Thyroid gland (tissue), 4 donors: Measurements from ENCODE around the gene PRM1. TPM values are rescaled to one million over a fixed set of nuclear protein-coding genes. Genes with fewer than 3 reads are reported as not detected.

ENCODE experiments used
- DNase-seq, 2 donors: peaks; one replicate each; pipeline ENCODE4 v3.0.0-alpha.2; 2019
- H3K27ac ChIP-seq, 3 donors: fragments of 200-600 bp; sonication (generic); 1 replicate in 2 of 3; 2 replicates in 1 of 3; pipeline ENCODE4 v1.5.1; 2016 to 2019; ENCODE audit warnings: mild to moderate bottlenecking in 1 of 3, moderate library complexity in 1 of 3
- H3K27me3 ChIP-seq: fragments of 200-600 bp; sonication (generic); one replicate; pipeline ENCODE4 v1.5.1; 2019
- H3K36me3 ChIP-seq, 2 donors: fragments of 200-600 bp; sonication (generic); one replicate each; pipeline ENCODE4 v1.5.1; 2016 to 2019
- H3K4me1 ChIP-seq, 2 donors: fragments of 200-600 bp; sonication (generic); one replicate each; pipeline ENCODE4 v1.5.1; 2017 to 2019
- H3K4me3 ChIP-seq, 3 donors: fragments of 200-600 bp; sonication (generic); replicated peaks in 1 of 3; 1 replicate in 2 of 3; 2 replicates in 1 of 3; pipeline ENCODE4 v1.5.1; 2016; ENCODE audit warnings: mild to moderate bottlenecking in 1 of 3
- H3K9me3 ChIP-seq: fragments of 200-600 bp; sonication (generic); one replicate; pipeline ENCODE4 v1.5.1; 2017
- CTCF ChIP-seq, 6 experiments: fragments of 200-600 bp in 3 of 6; fragments of 450-650 bp in 3 of 6; sonication (generic) in 3 of 6; IDR thresholded peaks; one replicate each; pipeline ENCODE4 v1.5.1; 2016 to 2019; ENCODE audit warnings: antibody characterized with exemption in 6 of 6, mild to moderate bottlenecking in 2 of 6, inconsistent platforms in 1 of 6, moderate library complexity in 1 of 6
- POLR2A ChIP-seq, 2 donors: fragments of 450-650 bp; IDR thresholded peaks; one replicate each; pipeline ENCODE4 v1.6.1; 2017; ENCODE audit warnings: antibody characterized with exemption in 2 of 2, mild to moderate bottlenecking in 2 of 2, moderate library complexity in 1 of 2
- WGBS, 2 donors: methylation state at CpG; one replicate each; pipeline ENCODE4 v1.1.5; 2017; 5-methylcytosine and 5-hydroxymethylcytosine counted together
- intact Hi-C: fragments of 100-400 bp; cut with DNase I; formaldehyde crosslinking; loops from one replicate; pipeline ENCODE4 v1.15.1; 2023
- total RNA-seq, 4 donors: library from RNA; depleted of rRNA; stranded (reverse); fragments of >200 nt; gene quantifications; one replicate each; pipeline ENCODE4 v1.2.3, GENCODE V29; 2016

PRM1 gene
- total RNA-seq, 4 donors from 2014 or later = 13.7 to 335 TPM; not detected in 2

GRCh38 chr16:11270602-11271162 lies 10.4 kb downstream of the PRM1 start:
- intact Hi-C loops = no loop called here
- Histone ChIP-seq H3K36me3 (no peaks in the 10 kb centered on the region), H3K9me3 (no peaks in the 10 kb centered on the region), H3K4me1 (no peaks in the 10 kb centered on the region), H3K27ac (no peak overlapping the region), H3K4me3 (no peak overlapping the region), H3K27me3 (no peaks in the 10 kb centered on the region)
- TF ChIP-seq CTCF (IDR thresholded peaks at IDR 0.05) (no peak), POLR2A (IDR thresholded peaks at IDR 0.05) (no peak)
- 90 to 97% methylated on average over 2 of the region's 2 CpGs for WGBS, 2 donors
- DNase-seq = no peak

- Histone ChIP-seq H3K4me3 (no peak within 1 kb of the TSS), H3K4me1 (no peaks in the 10 kb centered on the region), H3K27ac (no peak within 1 kb of the TSS), H3K9me3 (no peaks in the 10 kb centered on the region), H3K36me3 (no peaks in the 10 kb centered on the region), H3K27me3 (no peaks in the 10 kb centered on the region)
- no peak for TF ChIP-seq CTCF (IDR thresholded peaks at IDR 0.05)
- TF ChIP-seq POLR2A (IDR thresholded peaks at IDR 0.05) = no peak
- 96% methylated on average over 9 to 11 of the region's 11 CpGs for WGBS, 2 donors
- intact Hi-C loops = no loop called here
- no peak for DNase-seq
Observed at GRCh38 chr16:11268921-11269375, 12.2 kb downstream of the PRM1 start, which contains the start of gene TNP2. Gene TNP2 (minus strand): TSS chr16:11269325. CDS start chr16:11269262, 63 bp downstream.

DNA sequence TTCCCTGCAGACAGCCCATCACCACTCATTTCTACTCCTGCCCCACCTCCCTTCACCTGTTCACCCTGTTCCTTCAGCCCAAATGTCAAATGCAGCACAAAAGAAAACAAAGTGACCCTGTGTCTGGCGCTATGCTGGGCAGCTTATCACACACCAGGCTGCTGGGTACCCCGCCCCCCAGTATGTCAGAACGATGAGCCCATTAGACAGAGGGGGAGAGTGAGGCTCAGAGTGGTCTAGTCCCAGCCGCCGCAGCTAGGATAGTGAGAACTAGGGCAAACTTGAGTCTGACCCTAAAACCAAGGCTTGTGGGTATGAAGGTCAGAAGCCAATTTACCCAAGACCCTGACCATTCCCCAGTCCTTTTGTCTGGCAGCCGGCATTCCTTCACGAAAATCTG lies 16.0 kb downstream of the PRM1 start:
- DNase-seq = no peak
- no peaks in the 10 kb centered on the region for H3K4me1 ChIP-seq
- intact Hi-C loops = no loop called here
- no peaks in the 10 kb centered on the region for H3K36me3 ChIP-seq
- H3K4me3 ChIP-seq = no peak overlapping the region
- H3K27ac ChIP-seq = no peak overlapping the region
- TF ChIP-seq POLR2A (IDR thresholded peaks at IDR 0.05) (no peak), CTCF (IDR thresholded peaks at IDR 0.05) (no peak)
- WGBS, 2 donors = 90 to 91% methylated on average over 7 of the region's 7 CpGs
- H3K27me3 ChIP-seq = no peaks in the 10 kb centered on the region
- no peaks in the 10 kb centered on the region for H3K9me3 ChIP-seq

DNA sequence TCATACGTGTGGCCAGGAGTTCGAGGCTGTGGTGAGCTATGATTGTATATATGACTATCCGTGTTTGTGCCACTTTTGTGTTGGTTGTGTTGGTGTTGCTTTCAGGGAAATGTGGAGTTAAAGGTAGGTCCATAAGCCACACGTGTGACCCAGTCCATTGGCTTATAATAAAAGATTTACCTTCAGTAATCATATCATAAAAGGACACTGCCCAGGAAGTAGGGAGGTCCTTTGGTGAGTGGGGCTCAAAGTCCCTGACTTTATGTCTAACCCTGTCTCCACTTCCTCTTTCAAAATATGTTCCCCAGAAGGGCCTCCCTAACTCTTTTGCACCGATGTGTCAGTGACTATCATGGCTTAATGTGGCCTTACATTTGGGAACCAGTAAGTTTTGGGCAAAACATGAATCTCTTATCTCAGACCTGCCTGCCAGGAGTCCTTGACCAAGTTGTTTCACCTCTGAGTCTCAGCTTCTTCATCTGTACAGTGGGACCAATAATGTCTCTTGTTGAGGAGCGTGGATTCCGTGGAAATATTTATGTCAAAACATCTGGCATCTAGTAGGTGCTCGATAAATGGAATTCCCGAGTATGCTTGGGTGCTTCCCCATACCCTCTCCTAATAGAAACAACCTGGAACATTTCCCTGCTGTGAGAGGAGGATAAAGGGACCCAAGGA lies 16.8 kb downstream of the PRM1 start:
- 80 to 84% methylated on average over 9 of the region's 9 CpGs for WGBS, 2 donors
- H3K27ac ChIP-seq = no peak overlapping the region
- TF ChIP-seq POLR2A (IDR thresholded peaks at IDR 0.05) (no peak), CTCF (IDR thresholded peaks at IDR 0.05) (no peak)
- intact Hi-C loops = no loop called here
- H3K36me3 ChIP-seq = no peaks in the 10 kb centered on the region
- H3K4me1 ChIP-seq = peaks cover under 1 to 3% of the 10 kb centered on the region in 2 donors
- no peaks in the 10 kb centered on the region for H3K9me3 ChIP-seq
- no peak for DNase-seq
- H3K4me3 ChIP-seq = no peak overlapping the region
- no peaks in the 10 kb centered on the region for H3K27me3 ChIP-seq

GRCh38 chr16:11263737-11264136 lies 17.4 kb downstream of the PRM1 start:
- intact Hi-C loops = no loop called here
- TF ChIP-seq POLR2A (IDR thresholded peaks at IDR 0.05) (no peak), CTCF (IDR thresholded peaks at IDR 0.05) (no peak)
- 71 to 72% methylated on average over 4 of the region's 4 CpGs for WGBS, 2 donors
- Histone ChIP-seq H3K4me1 (peaks cover 6 to 9% of the 10 kb centered on the region in 2 donors), H3K36me3 (no peaks in the 10 kb centered on the region), H3K27ac (no peak overlapping the region), H3K27me3 (no peaks in the 10 kb centered on the region), H3K4me3 (no peak overlapping the region), H3K9me3 (no peaks in the 10 kb centered on the region)
- DNase-seq = no peak
